Measurements from ENCODE around the gene KMT5C. TPM values are rescaled to one million over a fixed set of nuclear protein-coding genes. Genes with fewer than 3 reads are reported as not detected.

The KMT5C gene
- total RNA-seq, result 68.4 and 68.6 TPM in 2 replicates
- long read RNA-seq, result 0 reads

DNA sequence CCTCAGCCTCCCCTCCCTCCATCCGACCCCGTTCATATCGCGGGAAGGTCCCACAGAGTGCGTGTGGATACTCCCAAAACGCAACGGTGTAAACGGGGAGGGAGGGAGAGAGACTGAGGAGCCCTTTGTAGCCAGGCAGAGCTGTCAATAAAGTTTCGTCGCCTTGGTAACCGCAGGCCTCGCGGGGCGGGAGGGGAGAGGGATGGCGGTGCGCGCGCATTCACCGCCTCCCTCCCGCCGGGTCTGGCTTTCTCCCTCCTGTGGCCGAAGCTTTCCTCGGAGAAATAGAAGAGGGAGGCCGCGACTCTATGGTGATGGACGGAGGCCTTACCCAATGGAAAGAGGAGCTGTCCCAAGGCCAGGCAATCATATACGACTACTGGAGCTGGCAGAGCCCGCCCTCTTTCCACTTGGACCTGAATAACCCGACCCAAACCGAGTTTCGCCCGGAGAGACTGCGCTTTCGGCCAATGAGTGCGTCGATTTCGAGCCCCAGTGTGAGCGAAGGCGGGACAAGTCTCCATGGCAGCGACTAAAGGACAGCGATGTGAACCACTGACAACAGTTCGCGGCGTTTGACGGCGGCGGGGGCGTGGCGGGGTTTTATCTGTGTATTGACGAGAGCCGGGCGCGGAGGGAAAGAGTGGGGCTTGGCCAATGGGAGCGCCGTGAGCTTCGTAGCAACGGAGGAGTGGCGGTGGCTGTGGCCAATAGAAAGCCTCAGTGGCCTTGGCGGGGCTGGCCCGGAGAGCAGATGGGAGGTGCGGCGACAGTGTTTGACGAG lies at the start of gene KMT5C:
TSS of gene KMT5C (plus strand) at position 772 of the 784 bp plus-strand sequence. CDS start 2,061 bp downstream, outside the sequence.
- Mint-ChIP-seq H3K27me3 (peaks cover 3% of the 10 kb centered on the region), H3K4me3 (ENCODE audit: low read depth) (peak within 1 kb of the TSS; percentile 96), H3K27ac (peak within 1 kb of the TSS; percentile 100), H3K4me1 (ENCODE audit: low read depth) (peaks cover 12% of the 10 kb centered on the region), H3K9me3 (ENCODE audit: low read depth) (no peaks in the 10 kb centered on the region), H3K36me3 (ENCODE audit: insufficient read depth) (peaks cover 2% of the 10 kb centered on the region)
- TF ChIP-seq, protein P1, sequence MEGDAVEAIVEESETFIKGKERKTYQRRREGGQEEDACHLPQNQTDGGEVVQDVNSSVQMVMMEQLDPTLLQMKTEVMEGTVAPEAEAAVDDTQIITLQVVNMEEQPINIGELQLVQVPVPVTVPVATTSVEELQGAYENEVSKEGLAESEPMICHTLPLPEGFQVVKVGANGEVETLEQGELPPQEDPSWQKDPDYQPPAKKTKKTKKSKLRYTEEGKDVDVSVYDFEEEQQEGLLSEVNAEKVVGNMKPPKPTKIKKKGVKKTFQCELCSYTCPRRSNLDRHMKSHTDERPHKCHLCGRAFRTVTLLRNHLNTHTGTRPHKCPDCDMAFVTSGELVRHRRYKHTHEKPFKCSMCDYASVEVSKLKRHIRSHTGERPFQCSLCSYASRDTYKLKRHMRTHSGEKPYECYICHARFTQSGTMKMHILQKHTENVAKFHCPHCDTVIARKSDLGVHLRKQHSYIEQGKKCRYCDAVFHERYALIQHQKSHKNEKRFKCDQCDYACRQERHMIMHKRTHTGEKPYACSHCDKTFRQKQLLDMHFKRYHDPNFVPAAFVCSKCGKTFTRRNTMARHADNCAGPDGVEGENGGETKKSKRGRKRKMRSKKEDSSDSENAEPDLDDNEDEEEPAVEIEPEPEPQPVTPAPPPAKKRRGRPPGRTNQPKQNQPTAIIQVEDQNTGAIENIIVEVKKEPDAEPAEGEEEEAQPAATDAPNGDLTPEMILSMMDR (IDR thresholded peaks at IDR 0.05; ENCODE audit: unreplicated experiment), result no peak
- DNase-seq (ENCODE audit: low spot score, unreplicated experiment), result peak; percentile 100

DNA sequence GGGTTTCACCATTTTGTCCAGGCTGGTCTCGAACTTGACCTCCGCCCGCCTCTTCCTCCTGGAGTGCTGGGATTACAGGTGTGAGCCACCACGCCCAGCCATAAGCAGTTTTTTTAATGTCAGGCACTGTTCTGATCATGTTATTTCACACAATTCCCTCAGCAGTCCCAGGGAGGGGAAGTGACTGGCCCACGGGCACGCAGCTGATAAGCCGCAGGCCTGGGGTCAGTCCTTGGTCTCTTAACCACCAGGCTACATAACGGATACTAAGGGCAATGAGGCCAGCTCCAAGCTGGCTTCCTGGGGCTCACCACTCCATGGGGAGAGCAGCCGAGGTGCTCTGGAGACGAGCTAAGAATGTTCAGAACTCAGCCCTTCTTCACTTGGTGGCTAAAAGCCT lies 42.4 kb upstream of the KMT5C start:
- DNase-seq (ENCODE audit: low spot score, unreplicated experiment), result no peak
- no peak overlapping the region for H3K4me3 Mint-ChIP-seq (ENCODE audit: low read depth)
- H3K27ac Mint-ChIP-seq, result no peak overlapping the region
- peaks cover 20% of the 10 kb centered on the region for H3K36me3 Mint-ChIP-seq (ENCODE audit: insufficient read depth)
- no peaks in the 10 kb centered on the region for H3K27me3 Mint-ChIP-seq
- TF ChIP-seq, protein P1 (IDR thresholded peaks at IDR 0.05; ENCODE audit: unreplicated experiment), result no peak
- H3K4me1 Mint-ChIP-seq (ENCODE audit: low read depth), result no peaks in the 10 kb centered on the region
- no peaks in the 10 kb centered on the region for H3K9me3 Mint-ChIP-seq (ENCODE audit: low read depth)

DNA sequence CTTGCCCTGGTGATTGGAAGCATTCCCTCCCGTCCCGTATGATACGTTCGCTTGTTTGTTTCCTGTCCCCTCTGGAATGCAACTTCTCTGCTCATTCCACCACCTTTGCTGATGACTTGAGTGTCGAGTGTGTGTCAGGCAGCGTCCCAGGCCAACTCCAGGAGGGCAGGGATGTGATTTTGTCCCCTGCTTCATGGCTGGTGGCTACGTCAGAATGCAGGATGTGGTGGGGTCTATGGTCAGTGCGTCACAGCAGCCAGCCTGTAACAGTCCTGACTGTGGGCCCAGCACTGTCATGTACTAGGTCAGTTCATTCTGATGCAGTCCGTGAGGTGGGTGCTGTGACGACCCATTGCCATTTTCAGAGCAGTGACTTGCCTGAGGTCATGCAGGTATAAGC lies 39.7 kb upstream of the KMT5C start:
- peaks cover 18% of the 10 kb centered on the region for H3K36me3 Mint-ChIP-seq (ENCODE audit: insufficient read depth)
- H3K4me1 Mint-ChIP-seq (ENCODE audit: low read depth), result no peaks in the 10 kb centered on the region
- no peaks in the 10 kb centered on the region for H3K9me3 Mint-ChIP-seq (ENCODE audit: low read depth)
- TF ChIP-seq, protein P1 (IDR thresholded peaks at IDR 0.05; ENCODE audit: unreplicated experiment), result no peak
- H3K27me3 Mint-ChIP-seq, result no peaks in the 10 kb centered on the region
- no peak for DNase-seq (ENCODE audit: low spot score, unreplicated experiment)
- H3K4me3 Mint-ChIP-seq (ENCODE audit: low read depth), result no peak overlapping the region
- no peak overlapping the region for H3K27ac Mint-ChIP-seq

DNA sequence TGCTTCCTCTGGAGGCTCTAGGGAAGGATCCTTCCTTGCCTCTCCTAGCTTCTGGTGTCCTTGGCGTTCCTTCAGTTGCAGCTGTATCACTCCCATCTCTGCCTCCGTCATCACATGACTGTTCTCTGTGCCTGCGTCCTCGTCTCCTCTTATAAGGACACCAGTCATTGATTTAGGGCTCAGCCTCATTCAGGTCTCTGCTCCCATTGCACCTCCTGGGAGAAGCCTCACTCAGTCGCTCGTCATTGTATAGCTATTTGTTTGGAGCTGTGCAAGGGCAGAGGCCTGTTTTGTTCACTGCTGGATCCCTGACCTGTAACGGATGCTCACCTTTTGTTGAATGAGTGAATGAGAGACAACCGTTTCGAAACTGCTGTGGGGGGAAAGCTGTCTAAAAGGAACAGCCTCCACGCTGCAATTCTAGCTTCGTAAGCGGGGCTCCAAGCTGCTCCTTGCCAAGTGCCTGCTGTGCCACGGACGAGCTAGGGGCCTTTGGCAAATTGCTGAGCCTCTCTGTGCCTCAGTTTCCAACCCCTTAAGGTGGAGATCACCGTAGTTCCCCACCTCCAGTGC lies 38.7 kb upstream of the KMT5C start:
- Mint-ChIP-seq H3K27me3 (no peaks in the 10 kb centered on the region), H3K4me3 (ENCODE audit: low read depth) (no peak overlapping the region), H3K4me1 (ENCODE audit: low read depth) (no peaks in the 10 kb centered on the region), H3K27ac (no peak overlapping the region), H3K9me3 (ENCODE audit: low read depth) (no peaks in the 10 kb centered on the region), H3K36me3 (ENCODE audit: insufficient read depth) (peaks cover 19% of the 10 kb centered on the region)
- TF ChIP-seq, protein P1 (IDR thresholded peaks at IDR 0.05; ENCODE audit: unreplicated experiment), result no peak
- DNase-seq (ENCODE audit: low spot score, unreplicated experiment), result no peak

DNA sequence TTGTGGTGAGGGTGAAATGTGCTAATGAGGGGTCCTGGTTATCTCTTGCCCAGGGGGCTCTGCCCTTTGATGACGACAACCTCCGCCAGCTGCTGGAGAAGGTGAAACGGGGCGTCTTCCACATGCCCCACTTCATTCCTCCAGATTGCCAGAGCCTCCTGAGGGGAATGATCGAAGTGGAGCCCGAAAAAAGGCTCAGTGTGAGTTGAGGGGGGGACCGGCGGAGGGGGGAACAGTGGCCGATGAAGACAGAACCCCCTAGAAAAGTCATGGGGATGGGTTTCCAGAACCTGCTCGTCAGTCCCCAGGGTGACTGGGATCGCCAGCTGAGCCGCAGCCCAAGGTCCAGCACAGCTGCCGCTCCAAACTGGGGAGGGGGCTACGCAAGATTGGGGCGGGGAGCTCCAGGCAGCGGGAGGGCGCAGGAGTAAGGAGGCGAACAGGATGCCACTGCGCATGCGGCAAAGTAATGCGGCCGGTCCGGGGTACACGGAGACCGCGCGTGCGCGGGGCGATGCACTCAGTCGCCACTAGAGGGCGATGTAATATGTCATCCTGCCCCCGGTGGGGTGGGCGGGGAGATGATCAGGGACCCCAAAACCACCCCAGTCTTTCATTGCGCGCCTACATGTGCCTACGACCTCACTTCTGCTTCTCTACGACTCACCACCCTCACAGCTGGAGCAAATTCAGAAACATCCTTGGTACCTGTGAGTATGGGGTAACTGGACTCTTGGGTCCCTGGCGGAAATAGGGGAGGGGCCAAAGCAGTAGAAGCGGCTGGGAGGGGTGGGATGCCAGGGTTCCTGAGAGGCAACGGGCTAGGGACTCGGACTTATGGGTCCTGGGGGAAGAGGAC lies 38.0 kb upstream of the KMT5C start:
- TF ChIP-seq, protein P1 (IDR thresholded peaks at IDR 0.05; ENCODE audit: unreplicated experiment), result peak; percentile 96
- Mint-ChIP-seq H3K9me3 (ENCODE audit: low read depth) (no peaks in the 10 kb centered on the region), H3K27ac (no peak overlapping the region), H3K4me1 (ENCODE audit: low read depth) (no peaks in the 10 kb centered on the region), H3K36me3 (ENCODE audit: insufficient read depth) (peaks cover 17% of the 10 kb centered on the region), H3K4me3 (ENCODE audit: low read depth) (peak overlapping the region; percentile 31), H3K27me3 (no peaks in the 10 kb centered on the region)
- DNase-seq (ENCODE audit: low spot score, unreplicated experiment), result peak; percentile 86

Measured in progenitor cell of endocrine pancreas (in vitro differentiated cells).